Testis (tissue), 3 donors: ENCODE data around the gene CPHXL2. TPM values are rescaled to one million over a fixed set of nuclear protein-coding genes. Genes with fewer than 3 reads are reported as not detected.

ENCODE experiments used
- DNase-seq: peaks from one replicate; pipeline ENCODE4 v3.0.0-alpha.2; 2019
- H3K27ac ChIP-seq, 2 donors: fragments of 200-600 bp; sonication (generic); one replicate each; pipeline ENCODE4 v1.5.1; 2019
- H3K27me3 ChIP-seq: fragments of 200-600 bp; sonication (generic); one replicate; pipeline ENCODE4 v1.5.1; 2019
- H3K36me3 ChIP-seq: fragments of 200-600 bp; sonication (generic); one replicate; pipeline ENCODE4 v1.5.1; 2017; ENCODE audit warnings: low read depth; ENCODE audit errors: missing control alignments
- H3K4me1 ChIP-seq: fragments of 200-600 bp; sonication (generic); one replicate; pipeline ENCODE4 v1.5.1; 2019
- H3K4me3 ChIP-seq, 2 donors: fragments of 200-600 bp; sonication (generic); one replicate each; pipeline ENCODE4 v1.5.1; 2017 to 2019
- H3K9me3 ChIP-seq: fragments of 200-600 bp; sonication (generic); one replicate; pipeline ENCODE4 v1.5.1; 2017
- POLR2A ChIP-seq: fragments of 450-650 bp; IDR thresholded peaks from one replicate; pipeline ENCODE4 v1.6.1; 2017; ENCODE audit warnings: antibody characterized with exemption, mild to moderate bottlenecking, moderate library complexity
- WGBS, 2 donors: methylation state at CpG; one replicate each; pipeline ENCODE4 v1.1.5; 2018; 5-methylcytosine and 5-hydroxymethylcytosine counted together
- intact Hi-C: fragments of 100-400 bp; cut with DNase I; formaldehyde crosslinking; loops from one replicate; pipeline ENCODE4 v1.15.1; 2023; ENCODE audit warnings: low total_unique reads
- polyA plus RNA-seq: library from polyadenylated mRNA; stranded (reverse); fragments of 350-450 nt; fragmentation: Illumina TruSeq; extraction: RNeasy Lipid Tissue Mini Kit (QIAGEN cat#74804); gene quantifications from one replicate; pipeline ENCODE4 v1.2.3, GENCODE V29; 2014; ENCODE audit warnings: low read depth, low replicate concordance; ENCODE audit not compliant: insufficient read depth
- total RNA-seq, 2 donors: library from RNA; depleted of rRNA; stranded (reverse); fragments of >200 nt; gene quantifications; one replicate each; pipeline ENCODE4 v1.2.3, GENCODE V29; 2016
- TF ChIP-seq, protein P1 (sequence below), 3 experiments: fragments of 450-650 bp in 2 of 3; fragments of 200-600 bp in 1 of 3; sonication (generic) in 1 of 3; IDR thresholded peaks; one replicate each; pipeline ENCODE4 v1.5.1; 2016 to 2019; ENCODE audit warnings: antibody characterized with exemption in 3 of 3, mild to moderate bottlenecking in 2 of 3, moderate library complexity in 1 of 3

CPHXL2 gene
- total and polyA plus RNA-seq, 3 donors from 2014 or later, result 0.31 TPM; not detected in 2

DNA sequence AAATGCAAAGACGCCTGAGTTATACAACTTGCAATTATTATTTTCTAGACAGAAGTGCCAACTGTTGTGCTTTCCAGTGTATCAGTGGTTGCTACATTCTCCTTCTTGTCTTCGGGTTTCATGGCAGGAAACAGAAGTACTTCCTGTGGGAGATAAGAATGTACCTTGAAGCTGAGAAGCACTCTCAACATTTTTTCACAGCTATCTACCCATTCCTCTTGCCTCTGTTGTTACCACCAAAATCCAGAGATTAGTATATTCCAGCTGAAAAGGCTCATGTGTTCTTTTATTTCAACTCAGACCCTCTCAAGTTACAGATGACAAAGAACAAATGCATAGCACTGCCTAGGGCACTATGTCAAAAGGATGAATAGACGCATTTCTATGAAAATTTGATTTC lies 49.0 kb downstream of the CPHXL2 start:
- no peak overlapping the region for H3K27ac ChIP-seq
- intact Hi-C loops, result no loop called here
- no peak for DNase-seq

DNA sequence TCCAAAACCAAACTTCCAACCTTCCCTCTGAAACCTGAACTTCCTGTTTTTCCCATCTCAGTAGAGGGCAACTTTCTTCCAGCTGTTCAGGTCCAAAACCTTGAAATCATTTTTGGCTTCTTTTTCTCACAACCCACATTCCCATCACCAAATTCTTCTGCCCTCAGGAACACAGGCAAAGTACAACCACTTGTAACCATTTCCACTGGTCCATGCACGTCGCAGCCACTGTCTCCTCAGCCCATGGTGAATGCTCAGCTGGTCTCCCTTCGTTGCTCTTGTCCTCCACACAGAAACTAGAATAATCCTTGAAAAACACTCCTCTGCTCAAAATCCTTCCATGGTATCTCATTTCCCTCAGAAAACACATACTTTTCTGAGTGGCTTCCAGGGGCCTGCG lies 50.0 kb downstream of the CPHXL2 start:
- H3K27ac ChIP-seq, result no peak overlapping the region
- H3K36me3 ChIP-seq, result no peaks in the 10 kb centered on the region
- no peak for DNase-seq
- peaks cover 8% of the 10 kb centered on the region for H3K4me1 ChIP-seq
- no peak for TF ChIP-seq POLR2A
- TF ChIP-seq, protein P1, sequence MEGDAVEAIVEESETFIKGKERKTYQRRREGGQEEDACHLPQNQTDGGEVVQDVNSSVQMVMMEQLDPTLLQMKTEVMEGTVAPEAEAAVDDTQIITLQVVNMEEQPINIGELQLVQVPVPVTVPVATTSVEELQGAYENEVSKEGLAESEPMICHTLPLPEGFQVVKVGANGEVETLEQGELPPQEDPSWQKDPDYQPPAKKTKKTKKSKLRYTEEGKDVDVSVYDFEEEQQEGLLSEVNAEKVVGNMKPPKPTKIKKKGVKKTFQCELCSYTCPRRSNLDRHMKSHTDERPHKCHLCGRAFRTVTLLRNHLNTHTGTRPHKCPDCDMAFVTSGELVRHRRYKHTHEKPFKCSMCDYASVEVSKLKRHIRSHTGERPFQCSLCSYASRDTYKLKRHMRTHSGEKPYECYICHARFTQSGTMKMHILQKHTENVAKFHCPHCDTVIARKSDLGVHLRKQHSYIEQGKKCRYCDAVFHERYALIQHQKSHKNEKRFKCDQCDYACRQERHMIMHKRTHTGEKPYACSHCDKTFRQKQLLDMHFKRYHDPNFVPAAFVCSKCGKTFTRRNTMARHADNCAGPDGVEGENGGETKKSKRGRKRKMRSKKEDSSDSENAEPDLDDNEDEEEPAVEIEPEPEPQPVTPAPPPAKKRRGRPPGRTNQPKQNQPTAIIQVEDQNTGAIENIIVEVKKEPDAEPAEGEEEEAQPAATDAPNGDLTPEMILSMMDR (IDR thresholded peaks at IDR 0.05), result no peak
- WGBS, 2 donors, result 75 to 76% methylated on average over 3 to 4 of the region's 4 CpGs
- intact Hi-C loops, result no loop called here
- no peaks in the 10 kb centered on the region for H3K27me3 ChIP-seq
- H3K9me3 ChIP-seq, result no peaks in the 10 kb centered on the region
- H3K4me3 ChIP-seq, result no peak overlapping the region

More for the DNA sequence above, 49.0 kb downstream of the CPHXL2 start:
- Histone ChIP-seq H3K9me3 (no peaks in the 10 kb centered on the region), H3K4me1 (no peaks in the 10 kb centered on the region), H3K4me3 (no peak overlapping the region), H3K27me3 (no peaks in the 10 kb centered on the region), H3K36me3 (no peaks in the 10 kb centered on the region)
- TF ChIP-seq, protein P1 (IDR thresholded peaks at IDR 0.05), result no peak
- no peak for TF ChIP-seq POLR2A
- WGBS, 2 donors, result 46 to 57% methylated on average over 3 of the region's 3 CpGs

DNA sequence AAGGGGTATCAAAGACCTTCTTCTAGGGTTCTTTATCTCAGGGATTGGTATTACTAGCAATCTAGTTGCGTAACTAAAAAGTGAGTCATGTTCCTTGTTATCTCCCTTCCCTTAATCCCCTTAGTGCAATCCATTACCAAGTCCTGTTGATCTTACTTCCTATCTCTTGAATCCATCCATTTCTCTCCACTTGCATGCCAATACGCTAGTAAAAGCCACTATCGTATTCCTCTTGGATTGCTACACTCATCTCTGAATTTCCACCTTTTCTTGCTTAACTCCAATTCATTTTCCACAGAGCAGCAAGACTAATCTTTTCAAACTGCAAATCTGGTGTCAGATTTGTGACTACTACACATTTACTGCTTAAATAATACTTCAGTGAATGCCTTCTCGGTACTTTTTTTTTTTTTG lies 51.9 kb downstream of the CPHXL2 start:
- Histone ChIP-seq H3K36me3 (no peaks in the 10 kb centered on the region), H3K27me3 (no peaks in the 10 kb centered on the region), H3K4me3 (no peak overlapping the region), H3K27ac (no peak overlapping the region), H3K4me1 (peaks cover 11% of the 10 kb centered on the region), H3K9me3 (no peaks in the 10 kb centered on the region)
- intact Hi-C loops, result no loop called here
- WGBS, 2 donors, result 80 to 82% methylated on average over 4 of the region's 4 CpGs
- DNase-seq, result no peak
- TF ChIP-seq POLR2A, result no peak
- TF ChIP-seq, protein P1 (IDR thresholded peaks at IDR 0.05), result no peak

DNA sequence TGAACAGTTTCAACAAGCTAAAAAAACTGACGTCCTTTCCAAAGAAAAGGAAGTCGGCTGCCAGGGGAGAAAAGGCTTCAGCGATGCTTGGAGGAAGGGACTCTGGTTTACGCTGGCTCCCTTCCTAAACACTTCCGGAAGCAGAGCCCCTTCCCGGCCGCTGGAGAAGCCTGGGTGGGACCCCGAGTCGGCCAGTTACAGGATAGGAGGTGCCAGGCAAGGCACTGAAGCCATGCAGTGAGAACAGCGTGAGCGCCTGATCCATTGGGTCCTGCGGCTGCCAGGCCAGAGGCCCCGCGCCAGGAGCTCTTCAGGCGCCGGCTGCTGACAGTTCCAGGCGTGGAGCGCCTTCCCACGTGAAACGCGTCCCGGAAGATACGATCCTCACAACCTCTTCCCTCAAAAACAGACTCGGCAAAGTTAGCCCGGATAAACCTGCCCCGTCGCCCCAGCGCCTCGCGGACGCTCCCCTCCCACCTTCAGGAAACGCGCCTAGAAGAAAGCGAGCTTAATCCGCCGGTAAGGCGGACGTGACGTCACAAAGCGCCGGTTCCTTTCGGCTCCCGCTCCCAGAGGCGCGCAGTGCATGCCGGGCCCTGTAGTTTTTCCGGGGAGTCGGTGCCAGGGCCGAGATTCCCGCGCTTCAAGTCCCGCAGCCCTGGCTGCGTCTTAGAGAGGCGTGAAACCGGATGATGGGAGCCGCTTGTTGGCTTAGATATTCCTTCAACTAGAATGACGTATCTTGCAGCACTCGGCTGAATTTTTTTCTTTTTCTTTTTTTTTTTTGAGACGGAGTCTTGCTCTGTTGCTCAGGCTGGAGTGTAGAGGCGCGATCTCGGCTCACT lies 53.8 kb downstream of the CPHXL2 start, which contains the start of gene ADAT1:
Gene ADAT1 (minus strand): TSS at position 521 of the 845 bp plus-strand sequence. CDS start 2,482 bp downstream, outside the sequence.
- Histone ChIP-seq H3K4me3 (peak within 1 kb of the TSS; percentile 69 to 82), H3K27ac (peak within 1 kb of the TSS; percentile 80 to 84), H3K9me3 (no peaks in the 10 kb centered on the region), H3K36me3 (no peaks in the 10 kb centered on the region), H3K4me1 (peaks cover 11% of the 10 kb centered on the region), H3K27me3 (no peaks in the 10 kb centered on the region)
- intact Hi-C loops, result no loop called here
- peak; percentile 99 for DNase-seq
- 0% methylated on average over 29 to 62 of the region's 62 CpGs for WGBS, 2 donors
- TF ChIP-seq, protein P1 (IDR thresholded peaks at IDR 0.05), result peak in 1 of 3 experiments; percentile 3
- TF ChIP-seq POLR2A, result peak; percentile 11
